Colonic mucosa (tissue), 4 donors: Measurements from ENCODE around the gene BNIP5. TPM values are rescaled to one million over a fixed set of nuclear protein-coding genes. Genes with fewer than 3 reads are reported as not detected.

Source experiments
- DNase-seq: peaks from one replicate; pipeline ENCODE4 v3.0.0-alpha.2; 2020
- H3K27ac ChIP-seq: fragments of 200-600 bp; one replicate; pipeline ENCODE4 v1.8.0; 2021
- H3K27me3 ChIP-seq: fragments of 200-600 bp; one replicate; pipeline ENCODE4 v1.8.0; 2021
- H3K36me3 ChIP-seq: fragments of 200-600 bp; one replicate; pipeline ENCODE4 v1.8.0; 2021
- H3K4me1 ChIP-seq: fragments of 200-600 bp; one replicate; pipeline ENCODE4 v1.8.0; 2021; ENCODE audit warnings: mild to moderate bottlenecking
- H3K4me3 ChIP-seq: fragments of 200-600 bp; one replicate; pipeline ENCODE4 v1.8.0; 2021
- H3K9ac ChIP-seq, 2 donors: one replicate each; pipeline ENCODE4 v1.7.0; 2013; ENCODE audit warnings: control low read depth in 2 of 2, low read depth in 2 of 2, low read length in 2 of 2
- H3K9me3 ChIP-seq: fragments of 200-600 bp; one replicate; pipeline ENCODE4 v1.8.0; 2021
- CTCF ChIP-seq: fragments of 200-600 bp; IDR thresholded peaks from one replicate; pipeline ENCODE4 v1.8.0; 2022; ENCODE audit warnings: antibody characterized with exemption, mild to moderate bottlenecking
- intact Hi-C: fragments of 100-400 bp; cut with DNase I; formaldehyde crosslinking; loops from one replicate; pipeline ENCODE4 v1.14.1; 2022
- total RNA-seq, 2 donors: library from RNA; stranded (reverse); fragmentation: NEBNext Ultra II Directional in 1 of 2; extraction: Animal tissue kit (Norgen Biotek cat#: 25700) in 1 of 2; gene quantifications; one replicate each; pipeline ENCODE4 v1.2.1, GENCODE V29; 2021
- donor health status: healthy.
- donor health status: DM: no; HTN: no; CAD: no.
- donor health status: DM: no; HTN: no; CAD: no.

Gene BNIP5
- total RNA-seq, 2 donors from 2014 or later, result 4.7 to 7.8 TPM

GRCh38 chr6:36312854-36313648, 23.6 kb downstream of the BNIP5 start:
- H3K36me3 ChIP-seq, result no peaks in the 10 kb centered on the region
- no peaks in the 10 kb centered on the region for H3K4me1 ChIP-seq
- DNase-seq, result no peak
- no peak overlapping the region for H3K4me3 ChIP-seq
- no peaks in the 10 kb centered on the region for H3K9me3 ChIP-seq
- no peaks in the 10 kb centered on the region for H3K27me3 ChIP-seq
- H3K9ac ChIP-seq, result no peak overlapping the region
- TF ChIP-seq CTCF, result no peak
- intact Hi-C loops, result no loop called here
- H3K27ac ChIP-seq, result no peak overlapping the region

- TF ChIP-seq CTCF, result no peak
- DNase-seq, result no peak
- Histone ChIP-seq H3K27ac (no peak overlapping the region), H3K9me3 (no peaks in the 10 kb centered on the region), H3K9ac (no peak overlapping the region), H3K4me1 (no peaks in the 10 kb centered on the region), H3K4me3 (no peak overlapping the region), H3K27me3 (no peaks in the 10 kb centered on the region), H3K36me3 (no peaks in the 10 kb centered on the region)
- intact Hi-C loops, result loop anchor here (10.0 kb wide), 1 partner anchor 185 kb away; no protein-coding TSS in a partner anchor
These were observed 26.8 kb downstream of the BNIP5 start for GRCh38 chr6:36309900-36310299.

- Histone ChIP-seq H3K4me3 (no peak overlapping the region), H3K9me3 (no peaks in the 10 kb centered on the region), H3K9ac (no peak overlapping the region), H3K27me3 (no peaks in the 10 kb centered on the region), H3K36me3 (no peaks in the 10 kb centered on the region), H3K4me1 (no peaks in the 10 kb centered on the region), H3K27ac (no peak overlapping the region)
- no peak for DNase-seq
- no peak for TF ChIP-seq CTCF
- intact Hi-C loops, result loop anchor here (10.0 kb wide), 1 partner anchor 184 kb away; no protein-coding TSS in a partner anchor
These were observed 27.5 kb downstream of the BNIP5 start for GRCh38 chr6:36309203-36309602.

GRCh38 chr6:36308514-36308913, 28.2 kb downstream of the BNIP5 start:
- no peak for TF ChIP-seq CTCF
- no peak overlapping the region for H3K27ac ChIP-seq
- intact Hi-C loops, result loop anchor here (10.0 kb wide), 1 partner anchor 184 kb away; no protein-coding TSS in a partner anchor
- H3K9ac ChIP-seq, result no peak overlapping the region
- no peaks in the 10 kb centered on the region for H3K36me3 ChIP-seq
- no peaks in the 10 kb centered on the region for H3K27me3 ChIP-seq
- DNase-seq, result no peak
- H3K4me1 ChIP-seq, result no peaks in the 10 kb centered on the region
- no peak overlapping the region for H3K4me3 ChIP-seq
- H3K9me3 ChIP-seq, result no peaks in the 10 kb centered on the region

- H3K9ac ChIP-seq, result no peak overlapping the region
- H3K36me3 ChIP-seq, result no peaks in the 10 kb centered on the region
- no peaks in the 10 kb centered on the region for H3K9me3 ChIP-seq
- no peak overlapping the region for H3K27ac ChIP-seq
- H3K4me3 ChIP-seq, result no peak overlapping the region
- intact Hi-C loops, result loop anchor here (10.0 kb wide), 1 partner anchor 182 kb away; no protein-coding TSS in a partner anchor
- TF ChIP-seq CTCF, result no peak
- no peaks in the 10 kb centered on the region for H3K27me3 ChIP-seq
- no peak for DNase-seq
- H3K4me1 ChIP-seq, result no peaks in the 10 kb centered on the region
These were observed 30.3 kb downstream of the BNIP5 start for GRCh38 chr6:36306375-36306774.
